Sigmoid colon (tissue), 4 donors: ENCODE results near the gene ABHD5.

ENCODE experiments used
- CTCF ChIP-seq, 4 experiments: fragments of 450-650 bp in 3 of 4; fragments of 200-600 bp in 1 of 4; IDR thresholded peaks; one replicate each; pipeline ENCODE4 v1.5.1; 2016 to 2019; ENCODE audit warnings: antibody characterized with exemption in 4 of 4, mild to moderate bottlenecking in 3 of 4, moderate library complexity in 2 of 4
- EP300 ChIP-seq, 4 donors: sonication (generic); formaldehyde crosslinking; IDR thresholded peaks; one replicate each; pipeline ENCODE4 v1.6.1; 2017; ENCODE audit warnings: antibody characterized with exemption in 4 of 4
- POLR2A ChIP-seq, 2 donors: fragments of 450-650 bp; IDR thresholded peaks; one replicate each; pipeline ENCODE4 v1.6.1; 2016; ENCODE audit warnings: antibody characterized with exemption in 2 of 2, mild to moderate bottlenecking in 2 of 2, moderate library complexity in 2 of 2
- POLR2AphosphoS5 ChIP-seq, 4 donors: sonication (generic); formaldehyde crosslinking; IDR thresholded peaks; one replicate each; pipeline ENCODE4 v1.6.1; 2017; ENCODE audit warnings: antibody characterized with exemption in 4 of 4

GRCh38 chr3:43727930-43728329, 37.2 kb downstream of the ABHD5 start:
- TF ChIP-seq CTCF (IDR thresholded peaks at IDR 0.05): no peak
- no peak for TF ChIP-seq EP300 (IDR thresholded peaks at IDR 0.05)
- no peak for TF ChIP-seq POLR2AphosphoS5 (IDR thresholded peaks at IDR 0.05)
- no peak for TF ChIP-seq POLR2A (IDR thresholded peaks at IDR 0.05)
